Erythroblast (primary cell): ENCODE data around the gene ZSCAN16.

ENCODE experiments used
- DNase-seq, 2 experiments: peaks; one replicate each; lab custom pipeline; 2025; lab: John Stamatoyannopoulos, UW
- GATA1 ChIP-seq: IDR thresholded peaks from 2 replicates; pipeline ENCODE4 v1.6.1; 2011; ENCODE audit warnings: low read depth, mild to moderate bottlenecking, control low read depth, low read length, moderate library complexity
- POLR2A ChIP-seq: IDR thresholded peaks from 2 replicates; pipeline ENCODE4 v1.6.1; 2011; ENCODE audit warnings: mild to moderate bottlenecking, low read length

ZSCAN16 gene

DNA sequence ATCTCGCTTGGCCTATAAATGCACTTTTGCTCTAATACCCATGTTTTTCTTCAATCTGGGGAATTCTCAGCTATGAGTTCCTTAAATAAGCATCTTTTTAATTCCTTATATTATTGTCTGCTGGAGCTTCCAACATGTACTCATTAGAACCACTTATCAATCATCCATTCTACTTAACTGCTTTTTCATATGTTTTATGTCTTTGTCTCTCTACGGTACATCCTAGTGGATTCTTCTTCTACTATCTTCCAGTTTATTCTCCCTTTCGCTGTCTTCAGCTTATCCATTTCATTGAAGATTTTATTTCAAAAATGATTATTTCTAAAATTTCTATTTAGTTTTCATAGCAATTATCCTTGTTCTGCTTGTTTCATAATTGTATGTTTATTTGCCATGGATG, 12.4 kb upstream of the ZSCAN16 start:
- DNase-seq, result no peak
- TF ChIP-seq POLR2A (no peak), GATA1 (no peak)

DNA sequence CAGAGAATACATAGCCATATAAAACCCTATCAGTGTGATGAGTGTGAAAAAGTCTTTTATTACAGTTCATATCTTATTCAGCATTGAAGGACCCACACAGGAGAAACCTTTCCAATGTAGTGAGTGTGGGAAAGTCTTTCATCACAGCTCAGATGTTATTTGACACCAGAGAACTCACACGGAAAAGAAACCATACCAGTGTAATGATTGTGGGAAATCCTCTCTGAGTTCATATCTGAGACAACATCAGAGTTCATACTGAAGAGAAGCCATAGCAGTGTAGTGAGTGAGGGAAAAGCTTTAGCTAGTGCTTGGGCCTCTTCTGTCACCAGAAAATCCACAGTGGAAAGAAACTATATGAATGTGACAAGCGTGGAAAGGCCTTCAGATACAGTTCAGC, 8.6 kb upstream of the ZSCAN16 start:
- no peak for DNase-seq
- TF ChIP-seq GATA1, result no peak
- TF ChIP-seq POLR2A, result no peak

DNA sequence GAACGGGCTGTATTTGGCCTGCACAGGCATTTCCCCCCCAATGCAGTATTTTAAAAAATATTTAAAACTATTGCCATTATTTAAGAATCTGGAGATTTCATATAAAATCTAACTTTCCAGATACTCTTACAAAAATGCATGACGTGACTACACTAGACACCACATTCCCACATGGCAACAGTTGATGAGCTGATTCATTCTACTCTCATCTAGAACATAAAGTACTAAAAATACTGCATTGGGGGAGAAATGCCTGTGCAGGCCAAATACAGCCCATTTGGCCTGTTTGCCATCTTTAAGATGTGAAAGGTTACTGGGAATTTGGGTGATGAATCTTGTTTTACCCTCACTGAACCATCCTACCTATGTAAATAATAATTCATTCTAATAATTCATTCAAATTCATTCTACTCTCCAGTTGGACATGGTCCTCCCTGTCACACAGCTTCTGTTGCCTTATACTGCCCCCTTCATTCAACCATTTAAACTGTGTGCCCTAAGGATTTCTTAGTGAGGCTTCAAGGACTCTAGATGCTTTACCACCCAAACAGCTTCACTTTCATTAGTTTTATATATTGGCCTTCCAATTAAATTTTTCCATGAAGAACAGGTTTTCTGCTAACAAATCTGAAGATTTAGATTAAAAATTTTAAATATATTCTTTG, 6.9 kb upstream of the ZSCAN16 start:
- DNase-seq, result no peak

DNA sequence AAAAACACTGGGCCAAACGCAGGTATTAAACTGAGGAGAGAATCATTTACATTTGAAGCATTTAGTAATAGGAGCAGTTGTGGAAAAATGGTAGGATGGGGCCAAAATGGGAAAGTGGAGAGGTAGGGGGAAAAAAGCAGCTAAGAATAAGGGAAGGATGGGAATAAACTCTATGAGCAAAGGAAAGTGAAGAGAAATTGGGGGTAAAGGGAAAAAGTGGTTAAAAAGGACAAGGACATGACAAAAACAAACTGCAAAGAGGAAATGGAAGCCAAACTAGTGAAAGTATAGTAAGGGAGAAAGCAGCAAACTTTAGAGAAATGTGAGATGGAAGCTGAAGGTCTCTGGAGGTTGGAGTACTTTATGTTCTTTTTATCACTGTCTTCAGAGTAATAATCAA, 6.2 kb upstream of the ZSCAN16 start:
- DNase-seq, result no peak
- TF ChIP-seq GATA1, result no peak
- no peak for TF ChIP-seq POLR2A

More for the DNA sequence above, 6.9 kb upstream of the ZSCAN16 start:
- TF ChIP-seq GATA1 (no peak), POLR2A (no peak)

DNA sequence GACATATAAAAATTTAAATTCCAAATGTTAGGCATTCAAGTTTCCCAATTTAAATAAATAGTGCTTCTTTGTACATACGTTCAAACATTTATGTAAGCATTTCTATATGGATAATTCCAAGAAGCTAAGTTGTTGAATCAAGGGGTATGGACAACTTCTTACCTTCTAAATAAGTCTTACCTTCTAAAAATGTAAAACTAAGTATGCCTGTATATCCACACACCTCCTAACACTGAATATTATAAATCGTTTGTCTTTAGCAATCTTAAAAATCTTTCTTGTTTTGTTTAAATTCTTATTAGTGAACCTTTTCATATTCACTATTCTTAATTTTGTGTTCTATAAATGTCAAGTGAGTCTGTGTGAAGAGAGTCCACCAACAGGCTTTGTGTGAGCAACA, 2.5 kb upstream of the ZSCAN16 start:
- peak; percentile 41 for TF ChIP-seq POLR2A
- no peak for TF ChIP-seq GATA1
- no peak for DNase-seq

DNA sequence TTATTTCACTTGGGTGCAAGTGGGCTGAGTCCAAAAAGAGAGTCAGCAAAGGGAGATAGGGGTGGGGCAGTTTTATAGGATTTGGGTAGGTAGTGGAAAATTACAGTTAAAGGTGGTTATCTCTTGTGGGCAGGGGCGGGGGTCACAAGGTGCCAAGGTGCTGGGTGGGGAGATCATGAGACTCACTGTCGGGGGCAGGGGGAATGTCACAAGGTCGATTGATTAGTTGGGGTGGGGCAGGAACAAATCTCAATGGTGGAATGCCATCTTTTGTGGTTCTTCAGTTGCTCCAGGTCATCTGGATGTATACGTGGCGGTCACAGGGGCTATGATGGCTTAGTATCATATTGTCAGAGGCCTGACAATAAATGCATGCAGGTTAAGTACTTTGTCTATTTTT, 2.1 kb upstream of the ZSCAN16 start:
- peak; percentile 36 for TF ChIP-seq POLR2A

DNA sequence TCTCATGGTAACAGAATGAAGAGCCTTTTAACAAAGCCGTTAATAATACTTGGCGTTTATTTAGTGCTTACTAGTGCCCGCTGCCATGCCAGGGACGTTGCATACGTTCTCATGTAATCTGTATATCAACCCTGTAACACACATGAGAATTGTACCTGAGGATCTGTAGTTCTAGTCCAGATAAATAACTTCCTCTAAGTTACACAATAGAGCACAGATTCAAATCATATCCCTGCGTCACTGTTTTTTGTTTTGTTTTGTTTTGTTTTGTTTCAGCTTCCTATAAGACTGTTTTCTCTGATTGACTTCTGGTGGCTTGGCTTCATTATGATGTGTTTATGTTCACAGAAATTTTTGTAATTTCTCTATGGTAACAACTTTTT, 553 bp downstream of the ZSCAN16 start:
- no peak for DNase-seq
- TF ChIP-seq GATA1 (no peak), POLR2A (no peak)

More for the DNA sequence above, 2.1 kb upstream of the ZSCAN16 start:
- peak; percentile 42 to 80 for DNase-seq

DNA sequence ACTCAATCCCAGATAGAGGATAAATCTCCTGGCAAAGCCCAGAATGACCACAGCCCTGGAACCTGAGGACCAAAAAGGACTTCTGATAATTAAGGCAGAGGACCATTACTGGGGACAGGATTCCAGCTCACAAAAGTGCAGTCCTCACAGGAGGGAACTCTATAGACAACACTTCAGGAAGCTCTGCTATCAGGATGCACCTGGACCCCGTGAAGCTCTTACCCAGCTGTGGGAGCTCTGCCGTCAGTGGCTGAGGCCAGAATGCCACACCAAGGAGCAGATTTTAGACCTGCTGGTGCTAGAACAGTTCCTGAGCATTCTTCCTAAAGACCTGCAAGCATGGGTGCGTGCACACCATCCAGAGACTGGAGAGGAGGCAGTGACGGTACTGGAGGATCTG, 992 bp downstream of the ZSCAN16 start:
- DNase-seq, result no peak
- TF ChIP-seq GATA1 (no peak), POLR2A (no peak)

DNA sequence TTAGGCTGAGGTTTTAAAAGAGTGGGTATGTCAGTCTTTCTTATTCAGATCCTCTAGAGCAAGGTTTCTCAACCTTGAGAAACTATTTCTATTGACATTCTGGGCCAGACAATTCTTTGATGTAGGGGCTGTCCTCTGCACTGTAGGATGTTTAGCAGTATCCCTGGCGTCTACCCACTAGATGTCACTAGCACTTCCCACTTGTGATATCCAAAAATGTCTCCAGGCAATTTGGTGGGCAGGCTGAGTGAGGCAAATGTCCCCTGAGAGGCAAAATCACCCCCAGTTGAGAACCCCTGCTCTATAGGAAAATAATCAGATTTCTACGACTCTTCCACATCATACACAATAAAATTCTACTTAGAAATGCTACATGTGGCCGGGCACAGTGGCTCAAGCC, 9.6 kb downstream of the ZSCAN16 start:
- TF ChIP-seq POLR2A (no peak), GATA1 (no peak)
- peak; percentile 50 to 57 for DNase-seq

DNA sequence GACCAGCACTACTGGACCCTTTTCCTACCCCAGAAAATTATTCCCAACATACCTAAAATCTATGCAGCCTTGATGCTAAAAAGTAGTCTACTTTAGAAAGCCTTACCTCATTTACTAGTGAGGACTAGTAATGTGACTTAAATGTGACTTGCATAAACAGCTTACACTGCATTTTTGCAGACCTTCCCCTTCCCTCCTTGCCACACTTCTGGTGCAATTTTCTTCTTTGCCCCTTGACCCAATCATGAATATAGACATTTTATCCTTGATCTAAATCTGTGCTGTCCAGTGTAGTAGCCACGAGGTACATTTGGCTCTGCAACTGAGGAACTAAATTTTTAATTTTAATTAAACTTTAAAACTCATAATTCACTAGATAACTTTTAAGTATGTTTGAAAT, 10.3 kb downstream of the ZSCAN16 start:
- TF ChIP-seq GATA1, result no peak
- no peak for TF ChIP-seq POLR2A
- peak in 1 of 2 experiments; percentile 7 for DNase-seq

DNA sequence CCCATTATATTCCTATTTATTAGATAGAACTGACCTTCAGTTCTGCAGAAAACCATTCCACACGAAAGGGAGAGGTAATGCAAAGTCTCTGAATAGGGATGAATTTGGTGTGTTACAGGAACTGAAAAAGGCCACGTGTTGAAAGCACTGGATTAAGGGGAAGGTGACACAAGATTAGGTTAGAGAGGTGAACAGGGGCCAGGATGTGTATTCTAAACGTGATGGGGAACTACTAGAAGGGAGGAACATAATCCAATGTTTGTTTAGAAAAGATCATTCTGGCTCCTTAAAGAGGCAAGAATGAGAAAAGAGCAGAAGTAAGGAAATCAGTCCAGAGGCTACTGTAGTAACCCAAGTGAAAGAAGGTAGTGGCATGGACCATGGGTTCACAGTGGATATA, 11.0 kb downstream of the ZSCAN16 start:
- TF ChIP-seq POLR2A, result no peak
- no peak for TF ChIP-seq GATA1
- DNase-seq, result peak in 1 of 2 experiments; percentile 19

DNA sequence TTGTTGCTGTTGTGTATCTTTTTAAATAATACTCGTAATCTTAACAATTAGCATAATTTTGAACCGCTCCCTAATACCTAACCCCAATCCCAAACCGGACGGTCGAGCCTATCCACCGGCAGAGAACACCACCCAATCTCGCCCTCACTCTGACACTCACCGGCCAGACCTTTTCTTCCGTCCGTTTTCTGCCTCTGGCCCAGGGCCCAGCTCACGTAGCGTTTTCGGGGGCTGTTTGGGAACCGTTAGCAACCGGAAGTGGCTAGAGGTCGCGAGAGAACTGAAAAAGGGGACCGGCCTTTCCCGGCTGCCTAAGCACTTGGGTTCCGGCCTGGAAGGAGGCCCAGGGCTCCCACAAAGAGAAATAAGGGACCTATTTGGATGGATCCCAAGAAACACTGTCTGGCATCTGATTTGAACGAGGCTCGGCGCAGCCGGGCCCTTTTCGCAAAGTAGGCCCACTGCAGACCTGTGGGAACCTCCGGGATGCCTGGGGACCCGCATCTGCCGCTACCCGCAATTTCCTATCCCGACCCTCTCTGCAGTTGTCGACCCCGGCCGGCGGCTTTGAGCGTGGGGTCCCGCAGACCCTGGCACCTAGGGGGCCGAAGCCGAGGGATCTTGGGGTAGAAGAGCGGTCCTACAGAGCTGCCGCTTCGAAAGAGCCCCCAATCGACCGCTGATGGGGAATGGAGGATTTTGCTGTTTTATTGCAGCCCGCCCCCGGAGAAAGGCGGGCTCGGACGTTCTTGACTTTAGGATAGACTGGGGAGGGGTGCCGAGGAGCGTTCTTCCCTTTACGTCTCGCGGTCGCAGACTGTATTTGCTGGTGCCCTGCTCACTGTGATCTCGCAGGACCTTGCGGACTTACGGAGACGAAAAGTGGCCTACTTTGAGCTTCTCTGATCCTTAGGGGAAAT, 12.4 kb downstream of the ZSCAN16 start:
- DNase-seq, result peak; percentile 95 to 96
- TF ChIP-seq GATA1 (no peak), POLR2A (peak; percentile 82)

DNA sequence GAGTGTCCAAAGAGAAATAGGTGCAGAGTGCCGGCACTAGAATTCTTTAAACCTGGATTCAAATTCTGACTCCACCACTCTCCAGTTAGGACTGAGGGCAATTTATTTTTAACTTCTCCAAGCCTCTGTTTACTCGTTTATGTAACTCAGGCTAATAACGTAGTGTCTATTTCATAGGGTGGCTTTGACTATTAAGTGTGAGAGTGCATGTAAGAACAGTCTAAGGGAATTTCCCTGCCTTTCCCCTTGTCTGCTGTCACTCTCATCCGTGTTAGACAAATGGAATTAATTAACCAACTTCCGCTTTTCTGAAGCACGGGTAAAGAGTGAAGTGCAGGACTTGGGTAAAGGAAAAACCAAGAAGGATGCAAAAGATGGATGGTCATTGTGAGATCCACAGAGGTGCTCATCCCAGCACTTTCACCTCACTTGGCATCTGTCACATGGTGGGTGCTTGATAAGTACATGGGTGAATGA, 13.1 kb downstream of the ZSCAN16 start:
- peak in 1 of 2 experiments; percentile 43 for DNase-seq
- TF ChIP-seq POLR2A (no peak), GATA1 (no peak)

DNA sequence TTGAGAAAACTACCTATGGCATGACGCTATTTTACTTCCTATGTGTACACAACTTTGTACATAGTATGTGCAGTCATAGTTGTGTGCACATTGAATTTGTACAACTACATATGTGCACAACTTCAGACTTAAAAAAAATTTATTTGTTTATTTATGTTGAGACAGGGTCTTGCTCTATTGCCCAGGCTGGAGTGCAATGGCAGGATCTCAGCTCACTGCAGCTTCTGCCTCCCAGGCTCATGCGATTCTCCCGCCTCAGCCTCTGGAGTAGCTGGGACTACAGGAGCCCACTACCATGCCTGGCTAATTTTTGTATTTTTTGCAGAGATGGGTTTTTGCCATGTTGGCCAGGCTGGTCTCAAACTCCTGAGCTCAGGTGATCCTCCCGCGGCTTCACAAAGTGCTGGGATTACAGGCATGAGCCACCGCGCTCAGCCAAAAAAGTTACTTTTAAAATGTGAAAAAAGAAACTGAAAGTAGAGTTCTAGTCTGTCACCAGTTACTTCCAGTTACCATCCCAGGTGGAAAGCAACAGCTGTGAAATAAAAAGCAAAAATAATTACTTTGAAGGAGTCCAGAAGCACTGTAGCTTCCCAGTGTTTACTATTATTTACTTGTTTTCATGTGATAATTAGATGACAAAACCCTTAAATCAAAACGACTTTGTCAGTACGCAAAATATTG, 15.6 kb downstream of the ZSCAN16 start:
- TF ChIP-seq GATA1 (no peak), POLR2A (no peak)
- DNase-seq, result peak in 1 of 2 experiments; percentile 20
